ENCODE data around the gene MT2A. TPM values are rescaled to one million over a fixed set of nuclear protein-coding genes. Genes with fewer than 3 reads are reported as not detected.

The MT2A gene
- total RNA-seq, 1 donor from 2014 or later = 5.7 TPM

- no peak for DNase-seq (ENCODE audit: low spot score in 2 of 2, unreplicated experiment in 2 of 2)
- H3K27me3 Mint-ChIP-seq (ENCODE audit: low read depth) = peaks cover 37% of the 10 kb centered on the region
- no peaks in the 10 kb centered on the region for H3K36me3 Mint-ChIP-seq
- peaks cover 12% of the 10 kb centered on the region for H3K9me3 Mint-ChIP-seq
- H3K27ac Mint-ChIP-seq = no peak overlapping the region
- H3K4me3 Mint-ChIP-seq = no peak overlapping the region
- H3K4me1 Mint-ChIP-seq = no peaks in the 10 kb centered on the region
- no peak for TF ChIP-seq CTCF (IDR thresholded peaks at IDR 0.05; ENCODE audit: unreplicated experiment)
These were observed 7.1 kb upstream of the MT2A start for GRCh38 chr16:56601325-56601724.

- peaks cover 20% of the 10 kb centered on the region for H3K27me3 Mint-ChIP-seq (ENCODE audit: low read depth)
- H3K4me3 Mint-ChIP-seq = no peak overlapping the region
- no peak for DNase-seq (ENCODE audit: low spot score in 2 of 2, unreplicated experiment in 2 of 2)
- H3K9me3 Mint-ChIP-seq = no peaks in the 10 kb centered on the region
- no peak for TF ChIP-seq CTCF (IDR thresholded peaks at IDR 0.05; ENCODE audit: unreplicated experiment)
- H3K36me3 Mint-ChIP-seq = no peaks in the 10 kb centered on the region
- no peak overlapping the region for H3K27ac Mint-ChIP-seq
- peaks cover 18% of the 10 kb centered on the region for H3K4me1 Mint-ChIP-seq
These were observed 4.8 kb upstream of the MT2A start for GRCh38 chr16:56603589-56603988.

- Mint-ChIP-seq H3K4me1 (peaks cover 31% of the 10 kb centered on the region), H3K27me3 (ENCODE audit: low read depth) (peaks cover 31% of the 10 kb centered on the region), H3K4me3 (no peak overlapping the region), H3K9me3 (no peaks in the 10 kb centered on the region), H3K36me3 (no peaks in the 10 kb centered on the region), H3K27ac (no peak overlapping the region)
- TF ChIP-seq CTCF (IDR thresholded peaks at IDR 0.05; ENCODE audit: unreplicated experiment) = no peak
- no peak for DNase-seq (ENCODE audit: low spot score in 2 of 2, unreplicated experiment in 2 of 2)
These were observed 3.4 kb upstream of the MT2A start for GRCh38 chr16:56604966-56605365.

GRCh38 chr16:56605475-56605874 is 2.9 kb upstream of the MT2A start:
- Mint-ChIP-seq H3K27me3 (ENCODE audit: low read depth) (peaks cover 31% of the 10 kb centered on the region), H3K9me3 (no peaks in the 10 kb centered on the region), H3K36me3 (no peaks in the 10 kb centered on the region), H3K4me1 (peaks cover 35% of the 10 kb centered on the region), H3K4me3 (no peak overlapping the region), H3K27ac (no peak overlapping the region)
- no peak for DNase-seq (ENCODE audit: low spot score in 2 of 2, unreplicated experiment in 2 of 2)
- no peak for TF ChIP-seq CTCF (IDR thresholded peaks at IDR 0.05; ENCODE audit: unreplicated experiment)

DNA sequence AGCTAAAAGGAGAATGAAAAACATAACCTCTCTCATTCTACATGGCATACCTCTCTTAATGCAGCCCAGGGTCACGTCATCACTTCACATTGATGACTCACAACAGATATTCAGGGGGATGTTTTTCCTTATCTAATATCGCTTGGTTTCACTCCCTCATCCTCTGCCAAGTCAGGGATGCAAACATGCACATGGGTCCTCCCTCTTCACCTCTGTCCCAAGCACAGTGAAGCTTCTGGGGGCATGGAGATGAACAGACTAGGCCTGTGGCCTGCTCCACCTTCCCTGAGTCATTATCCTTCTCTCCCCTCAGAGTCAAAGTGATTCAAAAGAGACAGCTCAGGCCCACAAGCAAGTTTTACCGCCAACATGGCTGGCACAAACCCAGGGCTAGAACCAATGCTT is 2.3 kb upstream of the MT2A start:
- Mint-ChIP-seq H3K9me3 (no peaks in the 10 kb centered on the region), H3K4me1 (peaks cover 39% of the 10 kb centered on the region), H3K36me3 (no peaks in the 10 kb centered on the region), H3K27me3 (ENCODE audit: low read depth) (peaks cover 30% of the 10 kb centered on the region), H3K27ac (no peak overlapping the region), H3K4me3 (no peak overlapping the region)
- no peak for TF ChIP-seq CTCF (IDR thresholded peaks at IDR 0.05; ENCODE audit: unreplicated experiment)
- no peak for DNase-seq (ENCODE audit: low spot score in 2 of 2, unreplicated experiment in 2 of 2)

GRCh38 chr16:56606476-56607108 is 1.8 kb upstream of the MT2A start:
- peaks cover 42% of the 10 kb centered on the region for H3K4me1 Mint-ChIP-seq
- H3K27ac Mint-ChIP-seq = peak overlapping the region; percentile 45
- no peak overlapping the region for H3K4me3 Mint-ChIP-seq
- H3K27me3 Mint-ChIP-seq (ENCODE audit: low read depth) = peaks cover 27% of the 10 kb centered on the region
- no peaks in the 10 kb centered on the region for H3K9me3 Mint-ChIP-seq
- TF ChIP-seq CTCF (IDR thresholded peaks at IDR 0.05; ENCODE audit: unreplicated experiment) = no peak
- H3K36me3 Mint-ChIP-seq = no peaks in the 10 kb centered on the region
- no peak for DNase-seq (ENCODE audit: low spot score in 2 of 2, unreplicated experiment in 2 of 2)

Data from mesothelial cell of epicardium (in vitro differentiated cells).